ENCODE measurements around the gene KNOP1.

- TF ChIP-seq CTCF (conservative IDR thresholded peaks at IDR 0.05) (no peak), EZH2 (IDR thresholded peaks at IDR 0.05; ENCODE audit: low read depth) (no peak)
These were observed 49.5 kb upstream of the KNOP1 start for GRCh38 chr16:19767497-19767896.
